Trophoblast cell (in vitro differentiated cells and primary cell): ENCODE measurements around the gene CXCL10.

ENCODE experiments used
- DNase-seq, 2 donors: peaks; one replicate each; pipeline ENCODE4 v3.0.0-alpha.2; 2016
- H2AFZ ChIP-seq: 2 replicates; pipeline ENCODE4 v1.6.1; 2013; ENCODE audit warnings: low read length, moderate library complexity, mild to moderate bottlenecking; ENCODE audit not compliant: insufficient read depth, poor library complexity
- H2AK5ac ChIP-seq: 2 replicates; pipeline ENCODE4 v1.6.1; 2013; ENCODE audit warnings: mild to moderate bottlenecking, low read length
- H2BK120ac ChIP-seq: 2 replicates; pipeline ENCODE4 v1.6.1; 2013; ENCODE audit warnings: low read length, mild to moderate bottlenecking, moderate library complexity; ENCODE audit not compliant: insufficient read depth, poor library complexity
- H2BK12ac ChIP-seq: 2 replicates; pipeline ENCODE4 v1.6.1; 2013; ENCODE audit warnings: mild to moderate bottlenecking, low read length, moderate library complexity
- H2BK5ac ChIP-seq: 2 replicates; pipeline ENCODE4 v1.6.1; 2013; ENCODE audit warnings: low read length, low read depth, moderate library complexity, mild to moderate bottlenecking; ENCODE audit not compliant: poor library complexity
- H3K14ac ChIP-seq: 2 replicates; pipeline ENCODE4 v1.6.1; 2013; ENCODE audit warnings: mild to moderate bottlenecking, low read length
- H3K18ac ChIP-seq: 2 replicates; pipeline ENCODE4 v1.6.1; 2013; ENCODE audit warnings: mild to moderate bottlenecking, low read length
- H3K23ac ChIP-seq: 2 replicates; pipeline ENCODE4 v1.6.1; 2013; ENCODE audit warnings: low read length
- H3K27ac ChIP-seq: 2 replicates; pipeline ENCODE4 v1.5.1; 2013; ENCODE audit warnings: low read depth, mild to moderate bottlenecking, inconsistent platforms, low read length, moderate library complexity
- H3K27me3 ChIP-seq: 2 replicates; pipeline ENCODE4 v1.6.1; 2013; ENCODE audit warnings: inconsistent platforms, mild to moderate bottlenecking, low read length, moderate library complexity; ENCODE audit not compliant: insufficient read depth
- H3K36me3 ChIP-seq, 2 experiments: 1 replicate in 1 of 2; 2 replicates in 1 of 2; pipeline ENCODE4 v1.6.1; 2013; ENCODE audit warnings: low read length in 2 of 2, mild to moderate bottlenecking in 2 of 2, moderate library complexity in 1 of 2; ENCODE audit not compliant: insufficient read depth in 2 of 2, control insufficient read depth in 1 of 2
- H3K4ac ChIP-seq: 2 replicates; pipeline ENCODE4 v1.6.1; 2013; ENCODE audit warnings: low read depth, mild to moderate bottlenecking, low read length, moderate library complexity
- H3K4me1 ChIP-seq, 2 experiments: 1 replicate in 1 of 2; 2 replicates in 1 of 2; pipeline ENCODE4 v1.6.1; 2013; ENCODE audit warnings: low read length in 2 of 2, mild to moderate bottlenecking in 2 of 2, moderate library complexity in 1 of 2; ENCODE audit not compliant: insufficient read depth in 2 of 2, control insufficient read depth in 1 of 2
- H3K4me2 ChIP-seq: 2 replicates; pipeline ENCODE4 v1.6.1; 2013; ENCODE audit warnings: inconsistent platforms, mild to moderate bottlenecking, low read length, moderate library complexity
- H3K4me3 ChIP-seq: 2 replicates; pipeline ENCODE4 v1.5.1; 2013; ENCODE audit warnings: mild to moderate bottlenecking, low read depth, low read length, inconsistent platforms
- H3K79me1 ChIP-seq: one replicate; pipeline ENCODE4 v1.6.1; 2013; ENCODE audit warnings: low read length
- H3K79me2 ChIP-seq: 2 replicates; pipeline ENCODE4 v1.6.1; 2013; ENCODE audit warnings: low read length, mild to moderate bottlenecking; ENCODE audit not compliant: control insufficient read depth, insufficient read depth, poor library complexity
- H3K9ac ChIP-seq: 2 replicates; pipeline ENCODE4 v1.6.1; 2013; ENCODE audit warnings: mild to moderate bottlenecking, low read length
- H3K9me3 ChIP-seq: 2 replicates; pipeline ENCODE4 v1.6.1; 2013; ENCODE audit warnings: low read depth, mild to moderate bottlenecking, control low read depth, inconsistent platforms, low read length; ENCODE audit not compliant: insufficient read depth
- H4K12ac ChIP-seq: 2 replicates; pipeline ENCODE4 v1.6.1; 2013; ENCODE audit warnings: low read depth, mild to moderate bottlenecking, low read length, moderate library complexity
- H4K8ac ChIP-seq: 2 replicates; pipeline ENCODE4 v1.6.1; 2013; ENCODE audit warnings: low read depth, mild to moderate bottlenecking, low read length, moderate library complexity
- H4K91ac ChIP-seq: one replicate; pipeline ENCODE4 v1.6.1; 2013; ENCODE audit warnings: low read depth, mild to moderate bottlenecking, low read length, moderate library complexity
- WGBS: extraction: QIAGEN DNeasy Blood & Tissue Kit; methylation state at CpG from one replicate; pipeline ENCODE4 v1.1.7; 2013; ENCODE audit warnings: missing lambda C conversion rate; ENCODE audit not compliant: insufficient read length, insufficient coverage; ENCODE audit errors: extremely low coverage; 5-methylcytosine and 5-hydroxymethylcytosine counted together

Gene CXCL10

DNA sequence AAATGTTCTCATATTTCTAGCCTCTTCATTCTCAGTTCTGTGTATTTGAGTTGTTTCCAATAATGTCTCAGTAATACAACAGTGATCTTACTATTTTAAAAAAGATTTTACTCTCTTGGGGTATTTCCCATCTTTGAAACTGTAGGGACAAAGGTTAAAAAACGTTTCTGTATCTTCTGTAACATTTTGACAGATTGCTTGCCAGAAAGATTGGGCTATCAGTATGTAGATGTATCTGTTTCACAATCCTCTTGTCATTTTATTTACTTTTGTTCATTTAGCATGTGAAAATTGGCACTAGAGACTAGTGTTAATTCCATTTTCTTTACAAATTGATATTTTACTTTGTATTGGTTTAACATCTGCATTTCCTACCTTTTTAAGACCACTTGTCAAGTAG is 9.8 kb downstream of the CXCL10 start:
- H4K12ac ChIP-seq, result no peak overlapping the region
- no peak overlapping the region for H3K4me2 ChIP-seq
- no peak overlapping the region for H3K14ac ChIP-seq
- H2AK5ac ChIP-seq, result no peak overlapping the region
- H4K8ac ChIP-seq, result no peak overlapping the region
- no peaks in the 10 kb centered on the region for H3K79me2 ChIP-seq
- no peaks in the 10 kb centered on the region for H3K9me3 ChIP-seq
- H4K91ac ChIP-seq, result no peak overlapping the region
- no peaks in the 10 kb centered on the region for H3K27me3 ChIP-seq
- H3K9ac ChIP-seq, result no peak overlapping the region
- H3K36me3 ChIP-seq, result no peaks in the 10 kb centered on the region
- H3K4me3 ChIP-seq, result no peak overlapping the region
- H2BK12ac ChIP-seq, result no peak overlapping the region
- no peak overlapping the region for H2AFZ ChIP-seq
- DNase-seq, result no peak
- H3K18ac ChIP-seq, result no peak overlapping the region
- H3K4me1 ChIP-seq, result no peaks in the 10 kb centered on the region
- no peak overlapping the region for H3K27ac ChIP-seq
- no peak overlapping the region for H3K23ac ChIP-seq
- no CpG with 5 or more reads among the region's 1 CpG for WGBS
- H2BK120ac ChIP-seq, result no peak overlapping the region
- no peak overlapping the region for H3K4ac ChIP-seq
- no peak overlapping the region for H2BK5ac ChIP-seq
- no peaks in the 10 kb centered on the region for H3K79me1 ChIP-seq

DNA sequence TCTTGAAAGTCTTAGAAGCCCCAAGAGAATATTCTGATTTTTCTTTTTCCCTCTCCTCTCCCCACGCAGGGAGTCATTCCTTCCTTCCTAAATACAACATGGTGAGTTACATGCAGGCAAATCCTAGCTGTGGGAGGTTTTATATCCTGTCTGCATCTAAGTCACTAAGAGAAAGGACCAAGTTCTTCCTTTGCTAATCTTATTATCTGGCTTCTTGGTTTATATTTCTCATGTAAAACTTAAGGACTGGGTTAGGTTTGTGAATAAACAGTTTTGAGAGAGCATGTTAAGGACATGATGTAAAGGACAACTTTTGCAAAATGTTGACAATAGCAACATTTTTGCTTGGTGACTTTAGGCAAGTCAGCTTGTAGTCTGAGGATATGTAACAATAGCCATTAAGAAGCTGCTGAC is 10.9 kb downstream of the CXCL10 start:
- no peak overlapping the region for H3K4me2 ChIP-seq
- no peak overlapping the region for H4K91ac ChIP-seq
- H2BK120ac ChIP-seq, result no peak overlapping the region
- no CpG with 5 or more reads among the region's 1 CpG for WGBS
- no peak overlapping the region for H3K27ac ChIP-seq
- no peak overlapping the region for H4K12ac ChIP-seq
- no peak overlapping the region for H4K8ac ChIP-seq
- H2BK5ac ChIP-seq, result no peak overlapping the region
- no peak overlapping the region for H3K4ac ChIP-seq
- H3K4me1 ChIP-seq, result no peaks in the 10 kb centered on the region
- H2BK12ac ChIP-seq, result no peak overlapping the region
- H3K79me1 ChIP-seq, result no peaks in the 10 kb centered on the region
- no peaks in the 10 kb centered on the region for H3K36me3 ChIP-seq
- no peak overlapping the region for H2AFZ ChIP-seq
- no peak overlapping the region for H3K4me3 ChIP-seq
- no peak overlapping the region for H3K9ac ChIP-seq
- H3K23ac ChIP-seq, result no peak overlapping the region
- H3K27me3 ChIP-seq, result no peaks in the 10 kb centered on the region
- H3K18ac ChIP-seq, result no peak overlapping the region
- no peak overlapping the region for H2AK5ac ChIP-seq
- H3K14ac ChIP-seq, result no peak overlapping the region
- no peak for DNase-seq
- no peaks in the 10 kb centered on the region for H3K79me2 ChIP-seq
- H3K9me3 ChIP-seq, result no peaks in the 10 kb centered on the region

DNA sequence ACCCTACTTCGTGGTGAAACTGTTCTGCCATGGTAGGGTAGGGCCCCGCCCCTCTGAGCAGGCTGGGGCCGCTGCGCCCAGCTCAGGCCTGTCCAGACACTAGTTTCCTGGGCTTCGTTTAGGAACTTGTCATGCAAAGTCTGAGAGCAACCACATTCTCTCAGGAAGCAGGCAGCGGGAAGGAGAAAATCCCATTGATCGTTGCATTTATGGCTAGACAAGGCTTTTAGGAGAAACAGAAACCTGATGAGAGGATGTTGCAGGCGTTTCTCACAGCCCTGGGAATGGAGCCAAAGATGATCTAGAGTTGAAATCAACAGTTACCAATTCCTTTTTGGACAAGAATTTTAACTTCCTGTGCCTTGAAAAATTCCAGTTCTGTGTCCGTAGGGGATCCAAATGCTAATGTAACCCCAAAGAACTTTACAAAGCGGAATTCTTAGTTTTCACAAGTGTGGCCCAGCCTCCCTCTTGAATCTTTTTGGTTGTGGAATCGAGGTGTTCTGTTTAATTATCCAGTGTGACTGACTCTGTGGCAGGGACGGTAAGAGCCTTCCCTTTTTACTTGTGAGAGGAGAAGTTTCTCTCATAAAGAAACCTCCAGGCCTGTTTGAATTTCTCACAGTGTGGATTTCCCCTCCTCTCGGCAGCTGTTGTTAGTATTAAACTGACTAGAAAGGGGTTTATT is 11.5 kb downstream of the CXCL10 start:
- no peak overlapping the region for H2AK5ac ChIP-seq
- no peak overlapping the region for H3K4me2 ChIP-seq
- H3K27ac ChIP-seq, result no peak overlapping the region
- no peak overlapping the region for H4K8ac ChIP-seq
- H2BK120ac ChIP-seq, result no peak overlapping the region
- no peaks in the 10 kb centered on the region for H3K4me1 ChIP-seq
- no peaks in the 10 kb centered on the region for H3K79me2 ChIP-seq
- no peak overlapping the region for H4K12ac ChIP-seq
- no peak overlapping the region for H2AFZ ChIP-seq
- H3K23ac ChIP-seq, result no peak overlapping the region
- no peak for DNase-seq
- H3K9me3 ChIP-seq, result no peaks in the 10 kb centered on the region
- H3K27me3 ChIP-seq, result no peaks in the 10 kb centered on the region
- H3K4ac ChIP-seq, result no peak overlapping the region
- H2BK5ac ChIP-seq, result no peak overlapping the region
- no peak overlapping the region for H3K14ac ChIP-seq
- H3K9ac ChIP-seq, result no peak overlapping the region
- no peak overlapping the region for H3K18ac ChIP-seq
- no CpG with 5 or more reads among the region's 13 CpGs for WGBS
- no peak overlapping the region for H2BK12ac ChIP-seq
- no peak overlapping the region for H3K4me3 ChIP-seq
- no peak overlapping the region for H4K91ac ChIP-seq
- H3K79me1 ChIP-seq, result no peaks in the 10 kb centered on the region
- H3K36me3 ChIP-seq, result no peaks in the 10 kb centered on the region

DNA sequence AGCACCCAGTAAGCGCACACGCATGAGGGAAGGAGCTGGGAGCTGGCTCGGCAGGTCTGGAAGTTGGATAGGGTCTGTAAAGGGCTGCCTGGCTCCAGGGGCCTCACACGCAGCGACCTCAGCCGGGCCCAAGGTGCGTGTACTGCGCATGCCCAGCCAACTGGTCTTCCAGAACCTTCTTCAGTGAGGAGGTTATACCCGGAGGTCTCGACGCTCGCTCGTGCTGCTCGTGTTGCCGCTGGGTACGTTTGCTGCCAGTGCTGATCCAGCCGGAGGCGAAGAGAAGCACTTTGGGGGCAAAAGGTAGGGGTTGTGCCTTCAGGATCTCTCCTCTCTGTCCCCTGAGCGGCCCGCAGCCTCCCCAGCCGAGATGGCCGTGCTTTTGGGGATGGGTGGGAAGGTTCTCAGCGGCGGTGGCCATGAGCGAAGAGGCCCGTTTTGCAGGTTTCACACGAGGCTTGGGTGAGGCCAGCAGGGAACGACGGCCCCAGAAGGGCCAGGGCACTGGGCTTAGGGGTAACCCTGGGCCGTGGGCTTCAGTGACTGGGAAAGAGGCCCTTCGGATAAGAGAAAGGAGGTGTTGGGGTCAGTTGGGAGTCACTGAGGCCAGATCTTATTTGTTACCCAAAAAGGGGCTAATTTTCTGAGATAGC is 12.2 kb downstream of the CXCL10 start:
- no peaks in the 10 kb centered on the region for H3K36me3 ChIP-seq
- H4K8ac ChIP-seq, result peak overlapping the region; percentile 14
- no peak overlapping the region for H2AFZ ChIP-seq
- WGBS, result no CpG with 5 or more reads among the region's 31 CpGs
- H3K4me1 ChIP-seq, result no peaks in the 10 kb centered on the region
- no peak for DNase-seq
- no peak overlapping the region for H2BK12ac ChIP-seq
- no peak overlapping the region for H3K23ac ChIP-seq
- no peak overlapping the region for H3K4ac ChIP-seq
- H2BK5ac ChIP-seq, result no peak overlapping the region
- H3K14ac ChIP-seq, result no peak overlapping the region
- H4K91ac ChIP-seq, result peak overlapping the region; percentile 15
- H3K27ac ChIP-seq, result no peak overlapping the region
- no peak overlapping the region for H2BK120ac ChIP-seq
- H3K27me3 ChIP-seq, result no peaks in the 10 kb centered on the region
- H3K79me1 ChIP-seq, result no peaks in the 10 kb centered on the region
- H3K9ac ChIP-seq, result no peak overlapping the region
- no peak overlapping the region for H3K4me3 ChIP-seq
- no peaks in the 10 kb centered on the region for H3K79me2 ChIP-seq
- H2AK5ac ChIP-seq, result no peak overlapping the region
- no peak overlapping the region for H3K4me2 ChIP-seq
- H4K12ac ChIP-seq, result no peak overlapping the region
- H3K9me3 ChIP-seq, result no peaks in the 10 kb centered on the region
- H3K18ac ChIP-seq, result no peak overlapping the region
